OCI-LY3 (cell line): Measurements from ENCODE around the gene BASP1.

Experiments
- EZH2phosphoT487 ChIP-seq: fragments of 200-600 bp; shearing (Covaris generic); IDR thresholded peaks from 2 replicates; pipeline ENCODE4 v1.6.1; 2018; ENCODE audit warnings: antibody characterized with exemption, mixed run types, low read depth
- TF ChIP-seq, protein P1 (sequence below): fragments of 200-600, 300-600 bp; sonication (generic); IDR thresholded peaks from 2 replicates; pipeline ENCODE4 v1.5.1; 2014; ENCODE audit warnings: antibody characterized with exemption, low read length, low read depth

DNA sequence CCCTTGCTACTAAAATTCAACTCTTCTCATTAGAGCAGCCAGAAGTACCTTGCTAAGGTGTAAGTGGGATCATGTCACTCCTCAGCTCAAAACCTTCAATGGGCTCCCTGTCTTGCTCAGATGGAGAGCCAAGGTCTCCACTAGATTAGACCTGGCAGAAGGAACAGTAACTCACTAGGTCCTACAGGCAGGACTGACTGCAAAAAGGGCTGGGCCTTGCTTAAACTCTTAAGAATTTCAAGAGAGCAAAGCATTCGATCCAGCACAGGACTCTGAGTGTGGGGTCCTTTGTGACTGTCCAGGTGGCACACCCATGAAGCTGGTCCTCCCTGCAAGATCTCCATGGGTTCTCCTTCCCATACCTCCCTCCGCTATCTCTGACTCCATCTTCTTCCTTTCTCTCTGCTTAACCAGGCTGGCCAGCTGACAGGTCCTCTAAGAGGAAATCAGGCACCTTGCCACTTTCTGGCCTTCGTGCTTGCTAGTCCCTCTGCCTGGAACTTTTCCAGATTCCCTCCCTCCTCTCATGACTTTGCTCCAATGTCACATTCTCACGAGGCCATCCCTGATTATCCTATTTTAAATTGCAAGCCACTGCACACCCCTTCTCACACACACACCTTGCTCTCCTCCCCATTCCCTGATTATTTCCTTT lies 70.2 kb downstream of the BASP1 start:
- TF ChIP-seq, protein P1, sequence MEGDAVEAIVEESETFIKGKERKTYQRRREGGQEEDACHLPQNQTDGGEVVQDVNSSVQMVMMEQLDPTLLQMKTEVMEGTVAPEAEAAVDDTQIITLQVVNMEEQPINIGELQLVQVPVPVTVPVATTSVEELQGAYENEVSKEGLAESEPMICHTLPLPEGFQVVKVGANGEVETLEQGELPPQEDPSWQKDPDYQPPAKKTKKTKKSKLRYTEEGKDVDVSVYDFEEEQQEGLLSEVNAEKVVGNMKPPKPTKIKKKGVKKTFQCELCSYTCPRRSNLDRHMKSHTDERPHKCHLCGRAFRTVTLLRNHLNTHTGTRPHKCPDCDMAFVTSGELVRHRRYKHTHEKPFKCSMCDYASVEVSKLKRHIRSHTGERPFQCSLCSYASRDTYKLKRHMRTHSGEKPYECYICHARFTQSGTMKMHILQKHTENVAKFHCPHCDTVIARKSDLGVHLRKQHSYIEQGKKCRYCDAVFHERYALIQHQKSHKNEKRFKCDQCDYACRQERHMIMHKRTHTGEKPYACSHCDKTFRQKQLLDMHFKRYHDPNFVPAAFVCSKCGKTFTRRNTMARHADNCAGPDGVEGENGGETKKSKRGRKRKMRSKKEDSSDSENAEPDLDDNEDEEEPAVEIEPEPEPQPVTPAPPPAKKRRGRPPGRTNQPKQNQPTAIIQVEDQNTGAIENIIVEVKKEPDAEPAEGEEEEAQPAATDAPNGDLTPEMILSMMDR: no peak
- TF ChIP-seq EZH2phosphoT487: no peak
